Right lobe of liver (tissue), 6 donors: ENCODE results near the gene TERT. TPM values are rescaled to one million over a fixed set of nuclear protein-coding genes. Genes with fewer than 3 reads are reported as not detected.

Source experiments
- ATAC-seq, 4 donors: fragments of 200-7000 bp; cut with Tn5 transposase; one replicate each; pipeline ENCODE4 v1.9.1; 2020; ENCODE audit warnings: mild to moderate bottlenecking in 4 of 4, moderate library complexity in 4 of 4
- DNase-seq, 3 donors: peaks; one replicate each; pipeline ENCODE4 v3.0.0-alpha.2; 2020
- H3K27ac ChIP-seq, 3 donors: fragments of 200-600 bp; one replicate each; pipeline ENCODE4 v1.8.0; 2022
- H3K27me3 ChIP-seq, 2 donors: fragments of 200-600 bp; one replicate each; pipeline ENCODE4 v1.8.0; 2022
- H3K36me3 ChIP-seq, 4 donors: fragments of 200-600 bp; sonication (generic) in 1 of 4; one replicate each; pipeline versions ENCODE4 v1.5.1 to v1.8.0; 2017 to 2022; ENCODE audit warnings: control low read depth in 1 of 4
- H3K4me1 ChIP-seq, 4 donors: fragments of 200-600 bp; sonication (generic) in 1 of 4; one replicate each; pipeline versions ENCODE4 v1.5.1 to v1.8.0; 2017 to 2022; ENCODE audit warnings: control low read depth in 1 of 4
- H3K4me3 ChIP-seq, 3 donors: fragments of 200-600 bp; one replicate each; pipeline ENCODE4 v1.8.0; 2022
- H3K9me3 ChIP-seq, 4 donors: fragments of 200-600 bp; sonication (generic) in 1 of 4; one replicate each; pipeline versions ENCODE4 v1.5.1 to v1.8.0; 2017 to 2022; ENCODE audit warnings: control low read depth in 1 of 4
- CTCF ChIP-seq, 4 donors: fragments of 200-600 bp in 3 of 4; fragments of 450-650 bp in 1 of 4; IDR thresholded peaks; one replicate each; pipeline versions ENCODE4 v1.5.1 to v1.8.0; 2016 to 2022; ENCODE audit warnings: antibody characterized with exemption in 4 of 4, mild to moderate bottlenecking in 2 of 4
- POLR2A ChIP-seq: fragments of 450-650 bp; IDR thresholded peaks from one replicate; pipeline ENCODE4 v1.6.1; 2017; ENCODE audit warnings: antibody characterized with exemption, mild to moderate bottlenecking
- WGBS: methylation state at CpG from one replicate; pipeline ENCODE4 v1.1.6; 2018; ENCODE audit warnings: low coverage, low lambda C conversion rate; ENCODE audit not compliant: insufficient coverage; ENCODE audit errors: missing lambda C conversion rate; 5-methylcytosine and 5-hydroxymethylcytosine counted together
- intact Hi-C, 2 donors: fragments of 100-400 bp; cut with DNase I; formaldehyde crosslinking; loops; one replicate each; pipeline versions ENCODE4 v1.11.2 to v1.14.1; 2022
- total RNA-seq, 6 experiments: library from RNA; depleted of rRNA in 2 of 6; stranded (reverse); fragments of >200 nt in 2 of 6; fragmentation: NEBNext Ultra II Directional in 3 of 6; extraction: Animal tissue kit (Norgen Biotek cat#: 25700) in 3 of 6; gene quantifications; one replicate each; pipeline versions ENCODE4 v1.1.0 to v1.2.4, GENCODE V29; 2016 to 2023
- donor health status: DM: no; HTN: yes; CAD: no.
- donor health status: DM: no; HTN: no; CAD: no.
- donor health status: DM: no; HTN: no; CAD: no.
- donor health status: DM: no; HTN: yes; CAD: no.
- donor health status: DM: no; HTN: yes; CAD: no.

TERT gene
- total RNA-seq, 6 experiments from 2014 or later: not detected

- H3K27me3 ChIP-seq: no peaks in the 10 kb centered on the region
- ATAC-seq (no peak), DNase-seq (no peak)
- peaks cover 0 to 58% (median 25%) of the 10 kb centered on the region in 4 donors for H3K36me3 ChIP-seq
- intact Hi-C loops: loop anchor here in 1 of 2 donors (10.0 kb wide), 1 partner anchor 148 kb away; no protein-coding TSS in a partner anchor
- no peak overlapping the region for H3K4me3 ChIP-seq
- TF ChIP-seq CTCF (IDR thresholded peaks at IDR 0.05): no peak
- TF ChIP-seq POLR2A: no peak
- H3K9me3 ChIP-seq: no peaks in the 10 kb centered on the region
- peaks cover 0 to 22% (median 8%) of the 10 kb centered on the region in 4 donors for H3K4me1 ChIP-seq
- H3K27ac ChIP-seq: no peak overlapping the region
- whole genome bisulfite sequencing: 90% methylated on average over 4 of the region's 11 CpGs
Measured at GRCh38 chr5:1332461-1333001, 37.7 kb upstream of the TERT start.

GRCh38 chr5:1331861-1332405, 37.1 kb upstream of the TERT start:
- WGBS: no CpG with 5 or more reads among the region's 11 CpGs
- no peak overlapping the region for H3K4me3 ChIP-seq
- no peaks in the 10 kb centered on the region for H3K9me3 ChIP-seq
- no peak overlapping the region for H3K27ac ChIP-seq
- H3K36me3 ChIP-seq: peaks cover 0 to 52% (median 25%) of the 10 kb centered on the region in 4 donors
- intact Hi-C loops: loop anchor here in 1 of 2 donors (10.0 kb wide), 1 partner anchor 147 kb away; no protein-coding TSS in a partner anchor
- H3K27me3 ChIP-seq: no peaks in the 10 kb centered on the region
- TF ChIP-seq CTCF (IDR thresholded peaks at IDR 0.05) (no peak), POLR2A (no peak)
- DNase-seq (no peak), ATAC-seq (no peak)
- H3K4me1 ChIP-seq: peaks cover 0 to 16% (median 5%) of the 10 kb centered on the region in 4 donors

- Histone ChIP-seq H3K36me3 (peaks cover 0 to 49% (median 24%) of the 10 kb centered on the region in 4 donors), H3K27me3 (no peaks in the 10 kb centered on the region), H3K27ac (peak overlapping the region in 1 of 3 donors; percentile 16), H3K4me3 (no peak overlapping the region), H3K9me3 (no peaks in the 10 kb centered on the region), H3K4me1 (peaks cover 0 to 8% (median 1%) of the 10 kb centered on the region in 4 donors)
- 83% methylated on average over 11 of the region's 35 CpGs for WGBS
- intact Hi-C loops: loop anchor here in 1 of 2 donors (10.0 kb wide), 1 partner anchor 146 kb away; no protein-coding TSS in a partner anchor
- DNase-seq (no peak), ATAC-seq (peak; percentile 13 to 42 (median 26))
- TF ChIP-seq CTCF (IDR thresholded peaks at IDR 0.05) (no peak), POLR2A (no peak)
Measured at GRCh38 chr5:1330847-1331831, 36.3 kb upstream of the TERT start.

- no peaks in the 10 kb centered on the region for H3K9me3 ChIP-seq
- 64% methylated on average over 10 of the region's 23 CpGs for WGBS
- peaks cover 0 to 42% (median 23%) of the 10 kb centered on the region in 4 donors for H3K36me3 ChIP-seq
- ATAC-seq (peak; percentile 73 to 91 (median 82)), DNase-seq (peak in 2 of 3 donors; percentile 77 to 84)
- intact Hi-C loops: loop anchor here in 1 of 2 donors (10.0 kb wide), 1 partner anchor 145 kb away; no protein-coding TSS in a partner anchor
- no peak overlapping the region for H3K4me3 ChIP-seq
- no peaks in the 10 kb centered on the region for H3K27me3 ChIP-seq
- peak overlapping the region in 1 of 3 donors; percentile 16 for H3K27ac ChIP-seq
- TF ChIP-seq CTCF (IDR thresholded peaks at IDR 0.05) (no peak), POLR2A (peak; percentile 21)
- H3K4me1 ChIP-seq: peaks cover 0 to 7% (median 0%) of the 10 kb centered on the region in 4 donors
Measured at GRCh38 chr5:1330146-1330846, 35.4 kb upstream of the TERT start.
